Ovary (tissue), 3 donors: Measurements from ENCODE around the gene EIF6.

Experiments
- EP300 ChIP-seq: sonication (generic); formaldehyde crosslinking; IDR thresholded peaks from one replicate; pipeline ENCODE4 v1.6.1; 2017; ENCODE audit warnings: antibody characterized with exemption
- POLR2A ChIP-seq: fragments of 450-650 bp; IDR thresholded peaks from one replicate; pipeline ENCODE4 v1.6.1; 2017; ENCODE audit warnings: antibody characterized with exemption, mild to moderate bottlenecking, moderate library complexity
- TF ChIP-seq, protein P1 (sequence below), 3 donors: fragments of 450-650 bp in 2 of 3; fragments of 200-600 bp in 1 of 3; IDR thresholded peaks; one replicate each; pipeline versions ENCODE4 v1.5.1 to v1.8.0; 2016 to 2022; ENCODE audit warnings: antibody characterized with exemption in 3 of 3, mild to moderate bottlenecking in 1 of 3
- donor health status: DM: no; HTN: no; CAD: no.

DNA sequence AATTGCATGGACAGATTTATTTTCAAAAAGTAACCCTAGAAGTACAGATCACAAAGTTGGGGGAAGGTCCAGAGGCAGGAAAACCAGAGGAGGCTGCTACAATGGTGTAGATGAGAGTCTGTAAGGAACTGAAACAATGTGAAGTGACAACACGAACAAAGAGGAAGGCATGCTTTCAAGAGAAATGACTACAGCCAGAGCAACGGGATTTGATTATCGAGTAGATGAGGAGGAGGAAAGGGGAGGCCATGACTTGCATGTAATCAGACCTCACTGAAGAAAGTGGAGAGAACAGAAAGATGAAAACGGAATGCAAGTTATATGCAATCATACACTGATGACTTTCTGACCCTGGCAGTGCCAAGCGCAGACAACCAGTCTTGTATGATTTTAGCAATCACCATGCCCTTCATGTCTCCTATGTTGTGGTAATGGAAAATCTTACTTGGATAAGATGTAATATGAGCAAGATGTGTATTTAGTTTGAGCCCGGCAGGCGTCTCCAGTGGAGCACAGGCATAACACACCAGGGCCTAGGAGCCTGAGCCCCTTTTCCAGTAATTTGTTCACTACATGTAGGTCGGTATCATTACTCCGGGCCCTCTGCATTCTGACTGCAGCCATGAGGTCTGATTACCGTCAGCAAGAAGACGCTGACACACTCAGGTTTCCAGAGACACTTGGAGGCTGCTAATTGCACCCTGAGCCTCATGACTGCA, 41.6 kb upstream of the EIF6 start:
- TF ChIP-seq EP300: no peak
- no peak for TF ChIP-seq POLR2A
- TF ChIP-seq, protein P1, sequence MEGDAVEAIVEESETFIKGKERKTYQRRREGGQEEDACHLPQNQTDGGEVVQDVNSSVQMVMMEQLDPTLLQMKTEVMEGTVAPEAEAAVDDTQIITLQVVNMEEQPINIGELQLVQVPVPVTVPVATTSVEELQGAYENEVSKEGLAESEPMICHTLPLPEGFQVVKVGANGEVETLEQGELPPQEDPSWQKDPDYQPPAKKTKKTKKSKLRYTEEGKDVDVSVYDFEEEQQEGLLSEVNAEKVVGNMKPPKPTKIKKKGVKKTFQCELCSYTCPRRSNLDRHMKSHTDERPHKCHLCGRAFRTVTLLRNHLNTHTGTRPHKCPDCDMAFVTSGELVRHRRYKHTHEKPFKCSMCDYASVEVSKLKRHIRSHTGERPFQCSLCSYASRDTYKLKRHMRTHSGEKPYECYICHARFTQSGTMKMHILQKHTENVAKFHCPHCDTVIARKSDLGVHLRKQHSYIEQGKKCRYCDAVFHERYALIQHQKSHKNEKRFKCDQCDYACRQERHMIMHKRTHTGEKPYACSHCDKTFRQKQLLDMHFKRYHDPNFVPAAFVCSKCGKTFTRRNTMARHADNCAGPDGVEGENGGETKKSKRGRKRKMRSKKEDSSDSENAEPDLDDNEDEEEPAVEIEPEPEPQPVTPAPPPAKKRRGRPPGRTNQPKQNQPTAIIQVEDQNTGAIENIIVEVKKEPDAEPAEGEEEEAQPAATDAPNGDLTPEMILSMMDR (IDR thresholded peaks at IDR 0.05): no peak
